DND-41 (cell line): ENCODE measurements around the gene NIT2.

ENCODE experiments used
- ATAC-seq: fragments of 200-7000 bp; cut with Tn5 transposase; 3 replicates; pipeline ENCODE4 v1.9.1; 2021; ENCODE audit warnings: low read depth; ENCODE audit not compliant: insufficient read depth
- DNase-seq: peaks from one replicate; pipeline ENCODE4 v3.0.0-alpha.2; 2020
- H2AFZ ChIP-seq: 2 replicates; pipeline ENCODE4 v1.6.0; 2012; ENCODE audit warnings: low read depth, low read length
- H3K27ac ChIP-seq: 2 replicates; pipeline ENCODE4 v1.5.1; 2012; ENCODE audit warnings: low read length, inconsistent platforms
- H3K27me3 ChIP-seq: fragments of 200-600 bp; sonication (generic); 2 replicates; pipeline ENCODE4 v1.6.0; 2012; ENCODE audit warnings: low read length, mild to moderate bottlenecking, inconsistent platforms; ENCODE audit not compliant: insufficient read depth, poor library complexity
- H3K36me3 ChIP-seq: 2 replicates; pipeline ENCODE4 v1.5.1; 2012; ENCODE audit warnings: low read length, inconsistent platforms; ENCODE audit not compliant: insufficient read depth
- H3K4me1 ChIP-seq: 2 replicates; pipeline ENCODE4 v1.5.1; 2012; ENCODE audit warnings: mild to moderate bottlenecking, low read length; ENCODE audit not compliant: insufficient read depth
- H3K4me2 ChIP-seq: 2 replicates; pipeline ENCODE4 v1.6.0; 2012; ENCODE audit warnings: mild to moderate bottlenecking, moderate library complexity, low read length, inconsistent platforms; ENCODE audit not compliant: insufficient read depth
- H3K4me3 ChIP-seq, 2 experiments: fragments of 200-600 bp in 1 of 2; shearing (Covaris generic) in 1 of 2; 2 replicates each; pipeline ENCODE4 v1.5.1; 2012 to 2016; ENCODE audit warnings: inconsistent platforms in 2 of 2, low read length in 2 of 2, mild to moderate bottlenecking in 2 of 2, low read depth in 1 of 2, moderate library complexity in 1 of 2
- H3K79me2 ChIP-seq: 2 replicates; pipeline ENCODE4 v1.6.0; 2012; ENCODE audit warnings: low read length, inconsistent platforms; ENCODE audit not compliant: insufficient read depth
- H3K9ac ChIP-seq: 2 replicates; pipeline ENCODE4 v1.6.0; 2012; ENCODE audit warnings: low read depth, mild to moderate bottlenecking, inconsistent platforms, low read length, moderate library complexity
- H3K9me3 ChIP-seq: 2 replicates; pipeline ENCODE4 v1.5.1; 2012; ENCODE audit warnings: low read length, moderate library complexity, mild to moderate bottlenecking, inconsistent platforms; ENCODE audit not compliant: insufficient read depth, severe bottlenecking
- H4K20me1 ChIP-seq: 2 replicates; pipeline ENCODE4 v1.6.0; 2012; ENCODE audit warnings: low read length; ENCODE audit not compliant: insufficient read depth
- EZH2 ChIP-seq: IDR thresholded peaks from 3 replicates; pipeline ENCODE4 v1.6.1; 2012; ENCODE audit warnings: borderline replicate concordance, low read depth, mild to moderate bottlenecking, moderate library complexity, low read length, inconsistent platforms; ENCODE audit not compliant: severe bottlenecking
- TF ChIP-seq, protein P1 (sequence below): IDR thresholded peaks from 2 replicates; pipeline ENCODE4 v1.5.1; 2012; ENCODE audit warnings: borderline replicate concordance, low read length, moderate library complexity, mild to moderate bottlenecking; ENCODE audit not compliant: poor library complexity, severe bottlenecking; ENCODE audit errors: extremely low read depth

Gene NIT2

DNA sequence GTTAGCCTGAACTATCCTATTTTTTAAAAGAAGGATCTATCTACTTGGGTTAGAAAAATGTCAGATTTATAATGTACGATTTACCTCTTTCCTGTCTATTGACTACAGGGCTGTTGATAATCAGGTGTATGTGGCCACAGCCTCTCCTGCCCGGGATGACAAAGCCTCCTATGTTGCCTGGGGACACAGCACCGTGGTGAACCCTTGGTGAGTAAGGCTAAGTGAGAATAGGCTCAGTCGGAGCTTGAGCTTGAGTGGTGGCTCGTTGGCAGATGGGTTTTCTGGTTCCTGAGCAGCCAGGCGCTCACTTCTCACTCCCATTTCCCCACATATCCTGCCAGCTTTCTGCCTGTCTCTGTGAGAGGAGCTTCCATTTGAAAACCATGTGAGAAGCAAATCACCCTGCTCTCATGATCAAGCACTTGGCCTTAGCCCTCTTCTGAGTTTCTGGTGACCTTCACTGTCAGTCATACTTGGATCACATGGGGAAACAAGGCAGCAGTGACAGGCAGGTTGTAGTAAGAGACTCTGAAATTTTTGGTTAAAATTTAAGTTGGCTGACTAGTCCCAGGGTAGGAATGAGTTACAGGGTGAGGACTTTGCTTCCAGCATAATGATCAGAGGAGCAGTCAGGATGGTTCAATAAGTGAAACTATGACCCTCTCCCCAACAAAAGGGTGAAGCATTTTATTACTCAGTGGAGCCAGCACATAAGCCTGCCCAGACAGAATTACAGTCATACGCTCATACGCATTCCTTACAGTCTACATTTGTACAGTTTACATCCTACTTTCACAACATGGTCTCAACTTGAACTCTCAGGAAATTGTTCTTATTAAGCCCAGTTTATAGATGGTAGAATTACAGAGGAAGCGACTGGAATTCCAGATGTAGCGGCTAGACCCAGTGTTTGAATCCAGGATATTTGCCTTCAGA is 18.0 kb downstream of the NIT2 start:
- no peak overlapping the region for H3K4me2 ChIP-seq
- H4K20me1 ChIP-seq: no peaks in the 10 kb centered on the region
- peaks cover 71% of the 10 kb centered on the region for H3K36me3 ChIP-seq
- no peak overlapping the region for H3K9ac ChIP-seq
- H3K4me1 ChIP-seq: no peaks in the 10 kb centered on the region
- H2AFZ ChIP-seq: no peak overlapping the region
- ATAC-seq (no peak), DNase-seq (no peak)
- TF ChIP-seq, protein P1, sequence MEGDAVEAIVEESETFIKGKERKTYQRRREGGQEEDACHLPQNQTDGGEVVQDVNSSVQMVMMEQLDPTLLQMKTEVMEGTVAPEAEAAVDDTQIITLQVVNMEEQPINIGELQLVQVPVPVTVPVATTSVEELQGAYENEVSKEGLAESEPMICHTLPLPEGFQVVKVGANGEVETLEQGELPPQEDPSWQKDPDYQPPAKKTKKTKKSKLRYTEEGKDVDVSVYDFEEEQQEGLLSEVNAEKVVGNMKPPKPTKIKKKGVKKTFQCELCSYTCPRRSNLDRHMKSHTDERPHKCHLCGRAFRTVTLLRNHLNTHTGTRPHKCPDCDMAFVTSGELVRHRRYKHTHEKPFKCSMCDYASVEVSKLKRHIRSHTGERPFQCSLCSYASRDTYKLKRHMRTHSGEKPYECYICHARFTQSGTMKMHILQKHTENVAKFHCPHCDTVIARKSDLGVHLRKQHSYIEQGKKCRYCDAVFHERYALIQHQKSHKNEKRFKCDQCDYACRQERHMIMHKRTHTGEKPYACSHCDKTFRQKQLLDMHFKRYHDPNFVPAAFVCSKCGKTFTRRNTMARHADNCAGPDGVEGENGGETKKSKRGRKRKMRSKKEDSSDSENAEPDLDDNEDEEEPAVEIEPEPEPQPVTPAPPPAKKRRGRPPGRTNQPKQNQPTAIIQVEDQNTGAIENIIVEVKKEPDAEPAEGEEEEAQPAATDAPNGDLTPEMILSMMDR: no peak
- no peak for TF ChIP-seq EZH2
- H3K9me3 ChIP-seq: no peaks in the 10 kb centered on the region
- no peaks in the 10 kb centered on the region for H3K79me2 ChIP-seq
- H3K27me3 ChIP-seq: no peaks in the 10 kb centered on the region
- no peak overlapping the region for H3K27ac ChIP-seq
- no peak overlapping the region for H3K4me3 ChIP-seq

DNA sequence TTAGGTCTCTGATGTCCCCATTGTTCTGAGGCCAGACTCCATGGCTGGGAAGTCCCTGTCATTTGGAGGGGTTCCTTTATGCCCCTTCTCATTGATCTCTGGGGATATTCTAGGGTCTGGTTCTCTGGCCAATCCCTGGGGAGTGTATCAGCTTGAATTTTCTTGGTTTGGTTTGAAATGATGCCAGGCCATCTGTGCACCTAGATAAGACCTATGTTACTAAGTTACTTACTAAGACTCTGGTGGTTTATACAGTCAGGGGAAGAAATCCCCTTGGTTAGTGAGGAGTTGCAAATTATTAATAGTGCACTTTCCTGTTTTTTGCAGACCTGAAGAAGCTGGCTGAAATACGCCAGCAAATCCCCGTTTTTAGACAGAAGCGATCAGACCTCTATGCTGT is 20.3 kb downstream of the NIT2 start:
- no peak for DNase-seq
- peaks cover 57% of the 10 kb centered on the region for H3K36me3 ChIP-seq
- no peak overlapping the region for H3K4me2 ChIP-seq
- H3K27me3 ChIP-seq: no peaks in the 10 kb centered on the region
- H3K4me1 ChIP-seq: no peaks in the 10 kb centered on the region
- no peaks in the 10 kb centered on the region for H4K20me1 ChIP-seq
- H3K9me3 ChIP-seq: no peaks in the 10 kb centered on the region
- ATAC-seq: no peak
- H3K9ac ChIP-seq: no peak overlapping the region
- no peaks in the 10 kb centered on the region for H3K79me2 ChIP-seq
- H3K27ac ChIP-seq: no peak overlapping the region
- no peak overlapping the region for H2AFZ ChIP-seq
- no peak for TF ChIP-seq EZH2
- TF ChIP-seq, protein P1: no peak
- no peak overlapping the region for H3K4me3 ChIP-seq

DNA sequence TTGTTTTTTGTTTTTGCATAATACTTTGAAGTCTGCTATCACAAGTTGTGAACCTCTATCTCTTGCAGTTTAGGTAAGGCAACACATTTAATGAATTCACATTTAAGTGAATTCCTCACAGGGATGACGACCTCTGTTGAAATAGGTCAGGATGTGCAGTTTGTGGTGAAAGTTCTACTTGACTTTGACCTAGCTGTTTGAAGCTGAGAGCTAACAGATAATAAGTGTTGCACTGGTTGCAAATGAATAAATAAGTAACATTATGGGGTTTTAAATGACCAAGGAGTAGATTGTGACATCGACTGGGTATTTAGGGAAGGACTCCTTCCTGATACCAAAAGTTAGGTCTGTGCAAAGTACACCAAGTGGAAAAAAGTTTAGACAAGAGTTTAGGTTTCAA is 23.9 kb downstream of the NIT2 start:
- Histone ChIP-seq H3K4me2 (no peak overlapping the region), H3K27me3 (no peaks in the 10 kb centered on the region), H3K36me3 (peaks cover 59% of the 10 kb centered on the region), H4K20me1 (no peaks in the 10 kb centered on the region), H3K4me1 (no peaks in the 10 kb centered on the region), H2AFZ (no peak overlapping the region), H3K79me2 (no peaks in the 10 kb centered on the region), H3K27ac (no peak overlapping the region), H3K4me3 (no peak overlapping the region), H3K9ac (no peak overlapping the region), H3K9me3 (peaks cover 3% of the 10 kb centered on the region)
- DNase-seq (no peak), ATAC-seq (no peak)
- TF ChIP-seq, protein P1: no peak
- TF ChIP-seq EZH2: no peak
